Cerebellar nuclear complex (tissue), 1 donor: ENCODE results near the gene CLK1.
"Not testable (repeated sequence)": the region's sequence is repeated elsewhere in the genome, so short reads cannot be mapped to it uniquely, and the experiment has no call there.

Experiments
- DNase-seq, 2 experiments: peaks; one replicate each; lab custom pipeline; 2025; lab: John Stamatoyannopoulos, UW

The CLK1 gene

GRCh38 chr2:200851398-200852248 lies 12.8 kb downstream of the CLK1 start:
- no peak for DNase-seq

GRCh38 chr2:200850512-200851256 lies 13.8 kb downstream of the CLK1 start:
- no peak for DNase-seq

- no peak for DNase-seq
Observed at GRCh38 chr2:200847939-200848338, 16.5 kb downstream of the CLK1 start.

- DNase-seq = no peak
Observed at GRCh38 chr2:200847269-200847668, 17.2 kb downstream of the CLK1 start.

GRCh38 chr2:200845669-200846325 lies 18.7 kb downstream of the CLK1 start:
- no peak for DNase-seq

- no peak for DNase-seq
Observed at GRCh38 chr2:200845194-200845593, 19.3 kb downstream of the CLK1 start.

- no peak for DNase-seq
Observed at GRCh38 chr2:200843993-200844948, 20.2 kb downstream of the CLK1 start.

- DNase-seq = no peak
Observed at GRCh38 chr2:200839513-200839912, 24.9 kb downstream of the CLK1 start.

- DNase-seq = no peak
Observed at GRCh38 chr2:200834701-200835100, 29.8 kb downstream of the CLK1 start.

GRCh38 chr2:200829258-200829655 lies 35.2 kb downstream of the CLK1 start:
- no peak for DNase-seq

- DNase-seq = no peak
Observed at GRCh38 chr2:200828572-200829257, 35.7 kb downstream of the CLK1 start.

GRCh38 chr2:200828104-200828503 lies 36.4 kb downstream of the CLK1 start:
- no peak for DNase-seq

GRCh38 chr2:200821686-200822245 lies 42.7 kb downstream of the CLK1 start:
- no peak for DNase-seq

- DNase-seq = no peak
Observed at GRCh38 chr2:200820573-200821234, 43.8 kb downstream of the CLK1 start.

- not testable (repeated sequence) for DNase-seq
Observed at GRCh38 chr2:200818732-200819131, 45.7 kb downstream of the CLK1 start.

- DNase-seq = no peak
Observed at GRCh38 chr2:200814917-200815316, 49.5 kb downstream of the CLK1 start.

GRCh38 chr2:200814276-200814815 lies 50.1 kb downstream of the CLK1 start:
- no peak for DNase-seq

GRCh38 chr2:200812122-200813022 lies 52.1 kb downstream of the CLK1 start:
- peak in 1 of 2 experiments; percentile 1 for DNase-seq
